HG03103 (cell line): Measurements from ENCODE around the gene SCYL3.

Experiments used
- ATAC-seq: cut with Tn5 transposase; IDR thresholded peaks from one replicate; pipeline ENCODE4 v1.9.1; 2021; ENCODE audit warnings: low read depth; ENCODE audit not compliant: unreplicated experiment

Gene SCYL3

GRCh38 chr1:169901115-169901514 is 7.4 kb upstream of the SCYL3 start:
- no peak for ATAC-seq

DNA sequence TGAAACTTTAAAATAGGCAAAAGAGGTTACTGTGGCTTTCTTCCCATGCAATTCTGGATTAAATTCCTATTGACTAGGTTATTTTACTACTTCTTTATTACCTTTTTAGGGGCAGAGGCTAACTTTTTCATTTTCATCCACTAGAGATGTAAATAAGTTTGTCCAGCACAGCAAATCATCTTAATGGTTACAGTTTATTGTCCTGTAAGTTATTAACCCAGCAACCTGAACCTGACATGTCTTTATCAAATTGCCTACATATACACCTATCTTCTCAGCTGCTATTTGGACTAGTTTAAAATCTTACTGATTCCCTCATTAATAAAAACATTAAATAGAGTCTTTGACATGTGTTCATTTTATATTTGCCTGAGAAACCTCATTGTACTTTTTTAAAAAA is 6.9 kb upstream of the SCYL3 start:
- no peak for ATAC-seq

DNA sequence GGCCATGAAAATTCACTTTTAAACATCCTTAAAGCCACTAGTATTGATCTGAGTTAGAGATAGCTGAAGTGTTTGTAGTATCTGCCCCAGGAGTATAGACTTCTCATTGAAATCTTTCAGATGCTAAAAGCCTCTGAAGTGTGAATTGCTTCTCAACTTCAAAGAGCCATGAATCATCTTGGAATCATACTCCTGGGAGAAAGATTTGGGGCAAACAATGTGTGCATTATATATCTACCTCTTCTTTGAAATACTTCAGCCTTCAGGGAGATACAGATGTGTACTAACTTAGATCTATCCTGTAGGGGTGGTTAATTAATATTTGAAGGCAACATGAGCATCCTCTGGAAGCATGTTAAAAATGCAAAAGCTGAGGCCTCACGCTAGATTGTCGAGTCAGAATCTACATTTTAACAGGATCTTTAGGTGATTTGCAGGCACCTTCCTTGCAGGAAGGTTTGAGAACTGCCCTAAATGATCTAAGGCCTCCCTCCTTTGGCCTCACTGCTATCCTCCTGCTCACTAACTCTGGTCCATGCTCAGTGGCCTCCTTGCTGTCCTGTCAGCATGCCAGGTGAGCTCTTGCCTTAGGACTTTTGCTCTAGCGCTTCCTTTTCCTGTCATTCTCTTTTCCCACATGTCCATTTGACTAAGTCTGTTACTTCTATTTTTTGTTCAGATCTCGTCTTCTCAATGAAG is 6.0 kb upstream of the SCYL3 start:
- ATAC-seq, result no peak

DNA sequence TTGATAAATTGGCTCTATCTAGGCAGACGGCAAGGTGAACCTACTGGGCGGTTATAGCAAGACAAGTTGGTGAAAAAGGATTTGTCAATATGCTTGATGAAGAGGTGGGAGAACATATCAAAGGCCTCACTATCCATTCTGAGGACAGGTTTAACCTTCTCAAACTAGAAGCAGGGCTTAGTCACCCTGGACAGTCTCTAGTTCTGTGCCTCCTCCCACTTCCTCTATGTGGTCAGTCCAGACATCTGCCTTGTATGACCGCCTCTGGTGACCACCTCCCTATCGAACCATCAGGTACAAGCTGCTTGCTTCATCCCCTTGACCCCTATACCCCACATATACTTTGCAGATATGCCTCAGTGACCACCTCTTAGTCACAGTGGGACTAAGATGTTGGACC is 2.3 kb upstream of the SCYL3 start:
- ATAC-seq, result no peak

DNA sequence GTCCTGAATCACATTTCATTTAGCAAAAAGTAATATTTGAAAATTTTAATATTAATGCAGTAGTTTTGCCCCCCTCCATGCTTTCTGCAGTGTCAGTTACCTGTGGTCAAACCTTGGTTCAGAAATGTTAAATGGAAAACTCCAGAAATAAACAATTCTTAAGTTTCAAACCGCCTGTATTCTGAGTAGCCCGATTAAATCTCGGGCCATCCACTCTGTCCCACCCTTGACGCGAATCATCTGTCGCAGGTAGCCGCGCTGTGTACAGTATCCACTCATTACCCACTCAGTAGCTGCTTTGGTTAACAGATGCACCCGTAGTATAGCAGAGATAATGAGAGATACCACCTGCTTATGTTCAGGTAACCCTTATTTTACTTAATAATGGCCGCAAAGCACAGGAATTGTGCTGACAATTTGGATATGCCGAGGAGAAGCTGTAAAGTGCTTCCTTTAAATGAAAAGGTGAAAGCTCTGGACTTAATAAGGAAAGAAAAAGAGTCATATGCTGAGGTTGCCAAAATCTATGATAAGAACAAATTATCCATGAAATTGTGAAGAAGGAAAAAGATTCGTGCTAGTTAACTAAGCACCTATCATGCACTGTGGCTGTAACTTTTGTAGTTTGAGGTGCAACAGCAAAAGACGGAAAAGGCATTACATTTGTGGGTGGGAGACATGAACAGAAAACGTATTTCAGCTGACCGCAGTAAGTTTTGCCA is 889 bp upstream of the SCYL3 start:
- no peak for ATAC-seq

GRCh38 chr1:169892927-169893644 is 610 bp downstream of the SCYL3 start:
- no peak for ATAC-seq

DNA sequence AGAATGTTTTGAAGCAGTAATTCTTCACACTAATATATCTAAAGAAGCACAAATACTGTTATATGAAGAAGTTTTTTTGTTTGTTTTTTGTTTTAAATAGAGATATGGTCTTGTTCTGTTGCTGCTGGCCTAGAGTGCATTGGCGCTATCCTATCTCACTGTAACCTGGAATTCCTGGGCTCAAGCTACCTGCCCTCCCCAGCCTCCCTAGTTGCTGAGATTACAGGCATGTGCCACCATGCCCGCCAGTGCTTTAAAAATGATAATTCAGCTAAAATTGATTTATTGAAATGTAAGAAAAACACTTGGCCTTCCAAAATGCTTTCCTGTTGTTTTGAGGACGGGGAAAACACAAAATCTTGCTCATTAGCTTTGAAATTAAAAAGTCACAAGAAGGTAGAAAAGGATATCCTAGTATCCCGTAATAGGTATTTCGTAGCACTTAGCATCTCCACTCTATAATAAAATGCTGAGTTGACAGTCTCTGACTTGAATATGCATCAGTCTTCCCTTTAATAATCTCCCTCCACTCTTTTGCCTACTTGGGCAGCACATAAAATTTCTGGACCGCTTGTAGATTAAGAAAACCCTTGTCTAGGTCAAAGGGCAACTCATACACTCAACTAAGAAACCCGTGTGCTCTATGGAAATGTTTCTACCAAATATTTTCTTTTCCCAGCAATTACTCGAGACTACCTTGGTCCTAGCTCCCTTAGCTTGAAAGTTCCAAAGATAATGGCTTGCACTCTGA is 1.3 kb downstream of the SCYL3 start:
- ATAC-seq, result no peak

DNA sequence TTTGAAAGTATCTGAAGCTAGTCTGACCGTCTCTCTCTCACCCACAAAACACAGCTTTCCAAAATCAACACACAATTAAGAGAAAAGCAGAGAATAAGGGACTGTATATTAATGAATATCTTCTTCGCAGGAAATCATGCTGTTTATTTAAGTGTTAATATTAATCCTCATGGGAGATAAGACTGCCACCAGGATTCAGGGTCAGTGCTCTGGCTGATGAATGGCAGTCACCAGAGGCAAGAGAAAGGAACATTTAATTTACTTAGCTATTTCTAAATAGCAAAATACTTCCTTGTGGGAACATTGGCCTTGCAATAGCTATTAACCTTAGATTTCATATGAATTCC is 2.2 kb downstream of the SCYL3 start:
- no peak for ATAC-seq

- no peak for ATAC-seq
Measured at GRCh38 chr1:169890761-169891538, 2.7 kb downstream of the SCYL3 start.

DNA sequence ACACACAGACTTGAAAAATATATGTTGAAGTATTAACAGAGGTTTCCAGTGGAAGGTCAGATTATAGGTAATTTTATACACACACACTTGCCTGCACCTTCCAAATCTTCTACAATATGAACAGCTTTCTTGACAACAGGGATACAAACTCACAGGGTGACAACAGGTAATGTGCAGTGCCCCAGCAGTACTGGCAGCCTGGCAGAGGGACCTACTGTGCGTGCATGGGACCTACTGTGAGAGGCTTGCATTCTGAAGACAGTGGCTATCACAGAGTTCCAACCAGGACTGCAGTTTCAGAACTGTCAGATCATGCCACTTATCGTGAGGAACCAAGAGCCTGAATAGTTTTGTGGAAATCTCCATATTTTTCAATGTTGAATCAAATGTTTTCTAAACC is 3.8 kb downstream of the SCYL3 start:
- no peak for ATAC-seq

DNA sequence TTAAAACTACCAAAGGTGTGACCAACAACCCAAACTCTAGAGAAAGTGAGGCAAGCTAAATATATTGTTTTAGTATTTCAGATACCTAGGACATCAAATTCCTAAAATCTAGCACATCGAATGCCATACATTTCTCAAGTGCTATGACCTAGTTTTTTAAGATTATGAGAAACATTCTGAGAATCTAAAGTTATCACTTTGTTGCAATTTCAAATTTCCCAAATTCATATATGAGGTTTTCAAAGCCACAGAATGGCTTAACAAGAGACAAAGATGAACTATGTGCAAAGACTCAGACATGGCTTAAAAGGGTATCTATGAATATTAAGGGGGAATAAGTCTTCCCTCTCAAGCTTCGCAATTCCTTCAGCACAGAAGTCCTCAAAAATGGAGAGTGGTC is 6.8 kb downstream of the SCYL3 start:
- ATAC-seq, result no peak

- no peak for ATAC-seq
Measured at GRCh38 chr1:169886422-169886821, 7.3 kb downstream of the SCYL3 start.

- ATAC-seq, result no peak
Measured at GRCh38 chr1:169885207-169885606, 8.5 kb downstream of the SCYL3 start.

DNA sequence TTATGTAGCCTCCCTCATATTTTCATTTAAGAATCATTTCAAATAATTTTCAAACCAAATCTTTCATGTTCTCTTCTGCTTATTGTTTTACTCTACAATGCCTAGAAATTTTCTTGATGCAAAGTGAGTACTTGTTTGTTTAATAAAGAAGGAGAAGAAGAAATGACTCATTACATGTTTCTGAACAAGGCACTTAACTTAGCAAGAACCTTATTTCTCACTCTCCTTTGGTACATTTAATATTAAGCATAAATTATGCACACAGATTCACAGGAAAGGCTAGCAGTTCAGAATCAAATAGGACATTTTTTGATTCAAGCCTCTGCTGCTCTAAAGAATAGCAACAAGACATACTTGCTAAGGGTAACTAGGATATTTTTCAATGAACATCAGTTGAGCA is 9.1 kb downstream of the SCYL3 start:
- no peak for ATAC-seq

DNA sequence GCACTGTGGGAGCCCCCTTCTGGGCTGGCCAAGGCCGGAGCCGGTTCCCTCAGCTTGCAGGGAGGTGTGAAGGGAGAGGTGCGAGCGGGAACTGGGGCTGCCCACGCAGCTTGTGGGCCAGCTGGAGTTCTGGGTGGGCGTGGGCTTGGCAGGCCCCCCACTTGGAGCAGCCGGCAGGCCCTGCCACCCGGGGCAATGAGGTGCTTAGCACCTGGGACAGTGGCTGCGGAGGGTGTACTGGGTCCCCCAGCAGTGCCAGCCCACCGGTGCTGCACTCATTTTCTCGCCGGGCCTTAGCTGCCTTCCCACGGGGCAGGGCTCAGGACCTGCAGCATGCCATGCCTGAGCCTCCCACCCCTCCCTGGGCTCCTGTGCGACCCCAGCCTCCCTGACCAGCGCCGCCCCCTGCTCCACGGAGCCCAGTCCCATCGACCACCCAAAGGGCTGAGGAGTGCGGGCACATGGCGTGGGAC is 11.6 kb downstream of the SCYL3 start:
- no peak for ATAC-seq

GRCh38 chr1:169879034-169879840 is 14.5 kb downstream of the SCYL3 start:
- ATAC-seq, result no peak

- ATAC-seq, result no peak
Measured at GRCh38 chr1:169878498-169878897, 15.2 kb downstream of the SCYL3 start.

DNA sequence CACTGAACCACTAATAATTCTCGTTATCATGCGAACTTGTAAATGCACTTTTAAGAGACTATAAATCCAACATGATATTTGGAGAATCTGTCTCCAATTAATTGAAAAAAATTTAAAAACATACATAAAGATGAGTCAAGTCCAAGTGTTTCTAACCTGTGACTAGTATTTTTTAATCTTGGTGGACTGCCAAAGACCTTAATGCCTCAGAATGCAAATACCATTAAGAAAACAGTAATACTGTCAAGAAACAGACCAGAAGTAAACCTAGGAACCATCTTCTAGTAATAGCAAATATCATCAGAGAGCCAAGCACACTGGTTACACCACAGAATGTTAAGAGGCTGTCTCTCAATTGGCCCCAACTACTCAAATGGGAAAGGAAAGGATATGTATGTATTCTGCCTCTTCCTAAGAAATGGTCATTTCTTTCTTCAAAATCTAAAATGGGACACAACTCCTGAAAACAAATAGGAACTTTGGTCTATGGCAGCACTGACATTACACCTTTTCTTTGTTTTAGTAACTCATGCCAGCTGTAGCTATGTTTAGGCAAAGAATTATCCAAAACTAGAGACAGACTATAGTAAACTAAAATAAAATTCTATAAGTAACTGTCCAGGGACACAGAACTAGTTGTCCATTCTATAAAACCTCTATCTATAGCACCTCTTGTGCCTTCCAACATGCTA is 15.8 kb downstream of the SCYL3 start:
- no peak for ATAC-seq

DNA sequence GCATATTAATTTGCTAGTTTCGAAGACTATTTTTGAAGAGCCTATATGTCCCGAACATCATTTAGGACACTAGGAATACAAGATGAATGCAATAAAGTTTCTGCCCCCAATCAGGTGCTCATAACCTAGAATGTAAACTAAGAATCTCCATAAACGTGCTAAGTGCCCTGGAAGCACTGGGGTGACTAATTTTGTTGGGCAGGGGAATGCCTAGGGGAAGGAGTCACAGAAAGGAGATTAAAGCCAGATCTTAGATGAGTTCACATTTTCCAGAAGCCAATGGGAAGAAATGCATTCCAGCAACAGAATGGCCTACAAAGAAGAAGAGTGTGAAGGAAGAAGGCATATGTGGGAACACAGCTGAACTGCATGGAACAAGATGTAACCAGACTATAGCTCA is 19.5 kb downstream of the SCYL3 start:
- no peak for ATAC-seq
